Stimulated activated CD4-positive, alpha-beta T cell treated with anti-CD3 and anti-CD28 coated beads, Interleukin-1b, Interleukin-23, amount 100 ng/mL, for 24 hours (primary cell): ENCODE measurements around the gene QDPR.

Source experiments
- DNase-seq, 4 experiments: peaks; one replicate each; pipeline ENCODE4 v3.0.0-alpha.2; 2020; ENCODE audit warnings: low read depth in 4 of 4, low spot score in 1 of 4

Gene QDPR

GRCh38 chr4:17528551-17529165 lies 16.8 kb upstream of the QDPR start:
- DNase-seq, result no peak

- no peak for DNase-seq
These were observed 15.0 kb upstream of the QDPR start for GRCh38 chr4:17526695-17527477.

GRCh38 chr4:17523662-17524061 lies 11.8 kb upstream of the QDPR start:
- DNase-seq, result no peak

GRCh38 chr4:17521595-17521994 lies 9.7 kb upstream of the QDPR start:
- no peak for DNase-seq

GRCh38 chr4:17517664-17518063 lies 5.8 kb upstream of the QDPR start:
- DNase-seq, result no peak

- no peak for DNase-seq
These were observed 5.1 kb upstream of the QDPR start for GRCh38 chr4:17516980-17517379.

- DNase-seq, result no peak
These were observed 3.8 kb upstream of the QDPR start for GRCh38 chr4:17515445-17516407.

GRCh38 chr4:17514865-17515264 lies 3.0 kb upstream of the QDPR start, which contains the start of gene CLRN2:
TSS of gene CLRN2 (plus strand) at chr4:17515165. CDS start at chr4:17515267, 102 bp downstream.
- DNase-seq, result no peak

GRCh38 chr4:17512973-17513665 lies 1.2 kb upstream of the QDPR start:
- no peak for DNase-seq

GRCh38 chr4:17511509-17511949 lies 361 bp downstream of the QDPR start:
- peak; percentile 12 to 53 (median 37) for DNase-seq

GRCh38 chr4:17511051-17511450 lies 839 bp downstream of the QDPR start:
- no peak for DNase-seq

GRCh38 chr4:17510582-17510981 lies 1.3 kb downstream of the QDPR start:
- DNase-seq, result no peak

GRCh38 chr4:17504081-17504480 lies 7.8 kb downstream of the QDPR start:
- DNase-seq, result no peak

GRCh38 chr4:17502756-17503155 lies 9.1 kb downstream of the QDPR start:
- no peak for DNase-seq

GRCh38 chr4:17500574-17500973 lies 11.3 kb downstream of the QDPR start:
- DNase-seq, result no peak

GRCh38 chr4:17497890-17498523 lies 13.9 kb downstream of the QDPR start:
- DNase-seq, result no peak

GRCh38 chr4:17494258-17495190 lies 17.4 kb downstream of the QDPR start:
- DNase-seq, result peak in 1 of 4 experiments; percentile 6

- DNase-seq, result no peak
These were observed 18.3 kb downstream of the QDPR start for GRCh38 chr4:17493619-17494018.

GRCh38 chr4:17492876-17493275 lies 19.0 kb downstream of the QDPR start:
- DNase-seq, result no peak
